ENCODE results near the gene PRKAG2. TPM values are rescaled to one million over a fixed set of nuclear protein-coding genes. Genes with fewer than 3 reads are reported as not detected.

Gene PRKAG2
- polyA plus RNA-seq, 1 of the 3 experiments (the other 2 are of a cell fraction): 51.6 TPM

GRCh38 chr7:151732292-151732691, 144.6 kb downstream of the PRKAG2 start:
- no peaks in the 10 kb centered on the region for H4K20me1 ChIP-seq (ENCODE audit: insufficient read depth)
- H3F3A ChIP-seq (replicated peaks; ENCODE audit: insufficient read depth): peaks cover 7% of the 10 kb centered on the region
- no peaks in the 10 kb centered on the region for H3K9me2 ChIP-seq
- H3K4me1 ChIP-seq (ENCODE audit: control insufficient read depth in 1 of 2, insufficient read depth in 2 of 2, low read depth in 1 of 2, low read length in 1 of 2): peaks cover 22 to 26% of the 10 kb centered on the region in 2 experiments; a peak in 3 of 4 replicates
- no peaks in the 10 kb centered on the region for H3K36me3 ChIP-seq (replicated peaks in 1 of 2; ENCODE audit: control insufficient read depth in 1 of 2, insufficient read depth in 2 of 2, low read length in 1 of 2)
- no peak overlapping the region for H3K4me2 ChIP-seq
- H3K9me3 ChIP-seq: no peaks in the 10 kb centered on the region
- DNase-seq: no peak
- H3K9ac ChIP-seq: no peak overlapping the region
- H3K27me3 ChIP-seq (ENCODE audit: insufficient read depth): no peaks in the 10 kb centered on the region
- TF ChIP-seq PBX3 (IDR thresholded peaks at IDR 0.05) (no peak), GABPA (IDR thresholded peaks at IDR 0.05; ENCODE audit: low read depth) (no peak), SIN3A (IDR thresholded peaks at IDR 0.05; ENCODE audit: borderline replicate concordance, low read depth, low read length) (no peak), IRF3 (IDR thresholded peaks at IDR 0.05; ENCODE audit: low read depth, low read length) (no peak), MEF2A (IDR thresholded peaks at IDR 0.05; ENCODE audit: borderline replicate concordance, low read depth) (no peak), RFX5 (IDR thresholded peaks at IDR 0.05; ENCODE audit: low read length) (no peak)
- no peak overlapping the region for H3K4me3 ChIP-seq (ENCODE audit: low read depth in 2 of 2, low read length in 1 of 2)
- no peak overlapping the region for H2AFZ ChIP-seq (ENCODE audit: low read depth)
- H3K79me2 ChIP-seq (ENCODE audit: insufficient read depth): no peaks in the 10 kb centered on the region
- WGBS (ENCODE audit: low lambda C conversion rate): 87% methylated on average over 13 of the region's 13 CpGs
- H3K27ac ChIP-seq (ENCODE audit: low read depth in 2 of 2, low read length in 1 of 2): no peak overlapping the region
- POLR2A ChIA-PET: no interaction called here
- CTCF ChIA-PET: interaction anchor here (0.7 to 5.8 kb wide), 5 partner anchors 14 to 100 kb away, joined by 3 to 26 read pairs (median 4); no protein-coding TSS in a partner anchor

GRCh38 chr7:151731022-151731441, 145.9 kb downstream of the PRKAG2 start:
- Histone ChIP-seq H4K20me1 (ENCODE audit: insufficient read depth) (no peaks in the 10 kb centered on the region), H3K36me3 (replicated peaks in 1 of 2; ENCODE audit: control insufficient read depth in 1 of 2, insufficient read depth in 2 of 2, low read length in 1 of 2) (no peaks in the 10 kb centered on the region), H3K79me2 (ENCODE audit: insufficient read depth) (no peaks in the 10 kb centered on the region), H3K9me3 (no peaks in the 10 kb centered on the region), H3K4me1 (ENCODE audit: control insufficient read depth in 1 of 2, insufficient read depth in 2 of 2, low read depth in 1 of 2, low read length in 1 of 2) (peaks cover 21 to 25% of the 10 kb centered on the region in 2 experiments; a peak in 3 of 4 replicates), H3K27me3 (ENCODE audit: insufficient read depth) (no peaks in the 10 kb centered on the region), H3K27ac (ENCODE audit: low read depth in 2 of 2, low read length in 1 of 2) (no peak overlapping the region; a peak in 1 of 4 replicates), H3K9ac (no peak overlapping the region), H3K4me3 (ENCODE audit: low read depth in 2 of 2, low read length in 1 of 2) (no peak overlapping the region), H3K9me2 (no peaks in the 10 kb centered on the region), H3F3A (replicated peaks; ENCODE audit: insufficient read depth) (no peaks in the 10 kb centered on the region), H2AFZ (ENCODE audit: low read depth) (no peak overlapping the region), H3K4me2 (no peak overlapping the region)
- DNase-seq: peak; percentile 70
- 83% methylated on average over 8 of the region's 8 CpGs for WGBS (ENCODE audit: low lambda C conversion rate)
- 0 out of 2 replicates have a peak, but pooled peaks have one; percentile 25 for TF ChIP-seq GATA2 (CRISPR knock-in tag; IDR thresholded peaks at IDR 0.05)
- no peak for TF ChIP-seq POLR2AphosphoS5 (IDR thresholded peaks at IDR 0.05; ENCODE audit: low read depth, low read length)
- POLR2A ChIA-PET: no interaction called here
- CTCF ChIA-PET: interaction anchor here (0.9 to 5.8 kb wide), 6 partner anchors 23 to 127 kb away, joined by 3 to 26 read pairs (median 4); no protein-coding TSS in a partner anchor

GRCh38 chr7:151730591-151730990, 146.3 kb downstream of the PRKAG2 start:
- peaks cover 21 to 27% of the 10 kb centered on the region in 2 experiments; a peak in 3 of 4 replicates for H3K4me1 ChIP-seq (ENCODE audit: control insufficient read depth in 1 of 2, insufficient read depth in 2 of 2, low read depth in 1 of 2, low read length in 1 of 2)
- no peaks in the 10 kb centered on the region for H3K36me3 ChIP-seq (replicated peaks in 1 of 2; ENCODE audit: control insufficient read depth in 1 of 2, insufficient read depth in 2 of 2, low read length in 1 of 2)
- H3K9me3 ChIP-seq: no peaks in the 10 kb centered on the region
- no peaks in the 10 kb centered on the region for H3F3A ChIP-seq (replicated peaks; ENCODE audit: insufficient read depth)
- H2AFZ ChIP-seq (ENCODE audit: low read depth): no peak overlapping the region
- H4K20me1 ChIP-seq (ENCODE audit: insufficient read depth): no peaks in the 10 kb centered on the region
- H3K27ac ChIP-seq (ENCODE audit: low read depth in 2 of 2, low read length in 1 of 2): no peak overlapping the region; a peak in 1 of 4 replicates
- H3K9ac ChIP-seq: no peak overlapping the region
- CTCF ChIA-PET: interaction anchor here (1.1 to 5.8 kb wide), 4 partner anchors 23 to 100 kb away, joined by 3 to 26 read pairs (median 4); no protein-coding TSS in a partner anchor
- no peak overlapping the region for H3K4me3 ChIP-seq (ENCODE audit: low read depth in 2 of 2, low read length in 1 of 2)
- no peak for DNase-seq
- H3K79me2 ChIP-seq (ENCODE audit: insufficient read depth): no peaks in the 10 kb centered on the region
- no peaks in the 10 kb centered on the region for H3K27me3 ChIP-seq (ENCODE audit: insufficient read depth)
- no peak overlapping the region for H3K4me2 ChIP-seq
- 92% methylated on average over 9 of the region's 9 CpGs for WGBS (ENCODE audit: low lambda C conversion rate)
- H3K9me2 ChIP-seq: no peaks in the 10 kb centered on the region
- POLR2A ChIA-PET: no interaction called here
- TF ChIP-seq NFIC (IDR thresholded peaks at IDR 0.05; ENCODE audit: borderline replicate concordance) (no peak), IRF3 (IDR thresholded peaks at IDR 0.05; ENCODE audit: low read depth, low read length) (no peak), MXI1 (IDR thresholded peaks at IDR 0.05; ENCODE audit: low read depth, low read length) (no peak), GATA2 (CRISPR knock-in tag; IDR thresholded peaks at IDR 0.05) (no peak), RXRA (IDR thresholded peaks at IDR 0.05; ENCODE audit: borderline replicate concordance, low read depth) (no peak), USF2 (IDR thresholded peaks at IDR 0.05; ENCODE audit: borderline replicate concordance, low read depth, low read length) (no peak), USF1 (IDR thresholded peaks at IDR 0.05; ENCODE audit: borderline replicate concordance, low read depth) (no peak), TCF12 (IDR thresholded peaks at IDR 0.05) (no peak), CHD2 (IDR thresholded peaks at IDR 0.05; ENCODE audit: low read length, partially characterized antibody) (no peak), SIN3A (IDR thresholded peaks at IDR 0.05; ENCODE audit: borderline replicate concordance, low read depth, low read length) (no peak), TEAD4 (IDR thresholded peaks at IDR 0.05; ENCODE audit: borderline replicate concordance, insufficient read depth) (no peak), SMC3 (IDR thresholded peaks at IDR 0.05; ENCODE audit: low read depth, low read length) (no peak)
